Measurements from ENCODE around the gene PAPOLB.

The PAPOLB gene

DNA sequence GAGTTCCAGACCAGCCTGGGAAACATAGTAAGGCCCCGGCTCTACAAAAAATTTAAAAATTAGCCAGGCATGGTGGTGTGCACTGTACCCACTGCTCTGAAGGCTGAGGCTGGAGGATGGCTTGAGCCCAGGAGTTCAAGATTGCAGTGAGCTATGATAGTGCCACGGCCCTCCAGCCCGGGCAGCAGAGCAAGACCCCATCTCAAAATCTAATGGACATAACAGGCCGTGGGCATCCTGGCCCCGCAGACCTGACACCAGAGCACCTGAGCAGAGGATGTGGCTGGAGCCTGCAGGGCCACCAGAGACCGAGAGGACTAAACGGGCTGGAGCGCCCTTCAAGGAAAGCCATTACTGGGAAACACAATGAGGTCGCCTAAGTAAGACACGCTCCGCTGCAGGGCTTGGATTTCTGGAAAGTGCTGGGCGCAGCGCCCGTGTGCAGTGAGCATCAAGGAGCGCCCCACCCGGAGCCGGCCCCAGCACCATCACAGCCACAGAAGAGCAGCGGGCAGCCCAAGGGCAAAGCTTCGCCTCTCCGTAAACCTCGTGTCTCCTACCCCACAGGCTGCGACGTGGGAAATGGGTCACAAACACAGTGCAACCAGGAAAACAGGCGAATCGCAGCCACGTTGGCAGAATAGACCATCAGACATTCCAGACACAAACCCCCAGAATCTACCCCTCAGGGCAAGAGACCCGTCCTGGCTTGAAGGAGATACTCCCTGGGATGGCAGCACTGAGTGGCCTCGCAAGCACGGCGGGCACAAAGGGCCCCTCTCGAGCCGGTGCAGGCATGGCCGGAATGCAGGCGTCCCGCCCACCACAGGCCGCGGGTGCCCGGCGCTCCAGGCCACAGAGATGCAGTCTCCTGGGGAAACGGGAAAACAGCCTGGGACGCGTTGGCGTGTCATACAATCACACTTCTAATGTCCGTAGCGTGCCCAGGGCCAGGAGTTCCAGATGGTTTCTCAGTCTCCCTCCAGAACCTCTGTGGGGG, 16.8 kb upstream of the PAPOLB start:
- DNase-seq, result peak in 9 of 56 donors; percentile 11 to 47 (median 31)

DNA sequence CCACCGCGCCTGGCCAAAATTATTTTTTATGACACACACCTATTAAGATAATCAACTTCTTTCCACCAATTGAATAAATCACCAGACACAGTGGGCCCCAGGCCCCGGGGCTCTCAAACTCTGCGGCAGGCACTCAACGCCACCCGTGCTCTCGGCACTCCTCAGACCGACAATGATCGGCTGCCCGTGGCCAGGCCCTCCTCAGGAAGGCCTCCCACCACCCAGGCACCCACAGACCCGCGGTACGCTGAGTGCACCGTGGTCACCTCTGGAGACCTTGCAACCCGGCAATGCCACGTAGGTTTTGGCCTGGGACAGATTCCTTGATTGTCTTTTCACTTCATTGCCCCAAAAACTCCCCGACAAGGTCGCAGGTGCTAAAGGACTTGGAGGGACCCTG, 14.8 kb upstream of the PAPOLB start:
- DNase-seq, result no peak

DNA sequence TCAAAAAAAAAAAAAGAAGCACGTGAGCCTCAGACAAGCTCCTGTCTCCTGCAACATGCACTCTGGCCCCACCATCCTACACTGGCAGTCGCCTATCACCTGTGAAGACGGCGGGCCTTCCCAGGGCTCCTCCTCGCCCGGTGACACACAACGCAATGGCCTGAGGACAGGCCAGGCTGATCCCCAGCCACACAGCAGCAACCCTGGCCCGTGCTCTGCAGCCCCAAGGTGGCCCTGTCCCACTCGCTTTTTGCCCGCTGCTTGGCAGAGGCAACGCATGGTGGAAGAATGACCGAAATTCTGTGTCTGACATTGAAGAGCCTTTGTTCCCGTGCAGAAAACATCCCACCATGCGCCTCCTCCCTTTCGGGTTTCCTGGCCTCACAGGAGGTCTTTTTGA, 13.6 kb upstream of the PAPOLB start:
- DNase-seq, result no peak

DNA sequence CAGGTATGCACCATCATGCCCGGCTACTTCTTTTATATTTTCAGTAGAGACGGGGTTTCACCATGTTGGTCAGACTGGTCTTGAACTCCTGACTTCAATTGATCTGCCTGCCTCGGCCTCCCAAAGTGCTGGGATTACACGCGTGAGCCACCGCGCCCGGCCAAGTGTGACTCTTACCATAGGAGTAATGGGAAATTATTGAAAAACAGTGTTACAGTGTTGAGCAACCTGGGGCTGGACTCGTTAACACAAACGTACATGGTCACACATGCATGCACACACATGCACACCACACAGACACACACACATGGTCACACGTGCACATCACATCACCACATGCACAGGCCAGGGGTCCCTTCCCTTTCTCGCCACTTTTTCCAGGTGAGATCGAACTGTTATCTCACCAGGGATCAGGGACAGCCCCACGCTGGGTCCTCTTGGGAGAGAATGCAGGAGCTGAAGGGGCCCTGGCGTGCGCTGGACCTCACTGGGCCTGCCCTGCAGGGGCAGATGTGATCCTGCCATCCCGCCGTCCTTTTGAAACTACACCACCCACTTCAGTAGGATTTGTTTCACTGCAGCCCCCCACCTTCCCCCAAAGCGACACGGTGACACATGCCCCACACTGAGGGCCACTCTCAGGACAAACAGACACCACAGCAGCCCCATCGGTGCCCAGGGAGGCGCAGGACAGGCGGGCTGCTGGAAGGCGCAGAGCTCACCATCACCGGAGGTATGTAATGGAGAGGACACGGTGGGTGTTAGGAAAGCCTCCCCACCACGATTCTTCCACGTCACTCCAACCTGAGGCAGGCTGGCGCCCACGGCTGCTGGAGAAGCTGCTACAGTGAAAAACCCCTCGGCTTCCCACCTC, 11.5 kb upstream of the PAPOLB start:
- DNase-seq, result no peak

DNA sequence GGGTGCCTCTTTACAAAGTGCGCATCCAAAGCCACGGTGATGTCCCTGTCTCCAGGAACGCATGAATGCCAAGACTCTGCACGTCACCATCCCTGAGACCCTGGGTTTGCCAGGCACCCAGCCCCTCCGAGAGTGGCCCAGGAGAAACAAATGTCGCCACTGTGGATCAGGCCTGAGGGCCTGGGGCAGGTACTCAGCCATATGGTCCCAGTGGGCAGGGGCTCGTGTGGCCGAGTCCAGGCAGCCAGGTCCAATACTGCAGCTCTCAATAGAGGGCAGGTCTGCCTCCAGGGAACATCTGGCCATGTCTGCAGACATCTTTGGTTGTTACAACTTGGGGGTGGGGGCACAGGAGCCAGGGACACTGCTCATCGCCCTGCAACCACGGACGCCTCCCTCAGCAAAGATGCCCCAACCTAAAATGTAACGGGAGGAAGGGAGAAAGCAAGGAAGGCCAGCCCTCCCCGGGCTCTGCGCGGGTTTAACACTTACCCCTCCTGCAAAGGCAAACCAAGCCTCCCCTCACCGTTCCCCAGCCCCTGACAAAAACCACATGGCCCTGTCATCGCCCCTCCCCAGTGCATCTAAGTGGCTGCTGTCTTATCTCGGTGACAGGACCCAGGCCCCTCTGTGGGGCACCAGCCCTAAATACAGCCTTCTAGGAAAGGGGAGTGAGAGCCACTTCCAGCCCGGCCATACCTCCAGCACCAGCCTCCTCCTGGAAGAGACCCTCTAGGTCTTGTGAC, 10.3 kb upstream of the PAPOLB start:
- DNase-seq, result no peak

DNA sequence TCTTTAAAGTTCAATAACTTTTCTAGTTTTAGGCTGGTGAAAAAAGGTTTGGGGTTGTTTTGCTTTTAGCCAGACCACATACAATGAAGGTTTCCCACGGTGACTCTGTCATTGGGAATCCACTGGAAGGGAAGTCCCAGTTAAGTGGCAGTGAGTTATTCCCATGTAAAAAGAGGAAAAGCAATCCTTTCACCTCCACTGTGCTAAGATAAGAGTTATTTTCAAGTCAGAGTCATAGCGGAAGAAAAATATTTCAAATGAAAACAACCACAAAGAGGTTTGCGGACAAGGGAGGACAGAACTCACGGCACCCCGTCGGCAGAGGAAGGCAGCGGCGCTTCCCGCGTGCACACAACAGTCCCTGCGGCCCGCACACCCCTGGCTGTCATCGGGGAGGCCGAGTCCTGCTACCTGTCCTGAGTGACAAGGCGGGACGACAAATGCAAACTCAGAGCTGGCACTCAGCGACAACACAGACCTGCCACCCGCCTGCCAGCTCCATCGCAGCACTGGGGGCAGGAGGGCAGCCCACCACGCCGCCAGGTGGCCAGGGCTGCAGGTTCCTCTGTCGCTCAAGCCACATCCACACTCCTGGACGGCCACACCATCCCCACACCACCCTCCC, 9.3 kb upstream of the PAPOLB start:
- DNase-seq, result no peak

DNA sequence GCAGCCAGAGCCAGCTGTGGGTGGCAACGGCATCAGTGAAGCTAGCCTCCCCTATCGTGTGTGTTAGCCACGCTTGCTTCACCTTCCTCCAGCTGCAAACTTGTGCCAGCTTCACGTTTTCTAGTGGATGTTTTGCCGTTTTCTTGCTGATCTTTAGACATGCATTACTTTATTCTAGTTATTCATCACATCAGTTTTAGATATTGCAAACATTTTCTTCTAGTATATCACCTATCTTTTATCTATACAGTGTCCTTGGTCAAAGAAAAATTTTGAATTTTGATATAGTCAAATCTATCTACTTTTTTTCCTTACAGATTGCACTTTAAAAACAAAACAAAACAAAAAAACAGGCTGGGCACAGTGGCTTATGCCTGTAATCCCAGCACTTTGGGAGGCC, 6.7 kb upstream of the PAPOLB start:
- no peak for DNase-seq

DNA sequence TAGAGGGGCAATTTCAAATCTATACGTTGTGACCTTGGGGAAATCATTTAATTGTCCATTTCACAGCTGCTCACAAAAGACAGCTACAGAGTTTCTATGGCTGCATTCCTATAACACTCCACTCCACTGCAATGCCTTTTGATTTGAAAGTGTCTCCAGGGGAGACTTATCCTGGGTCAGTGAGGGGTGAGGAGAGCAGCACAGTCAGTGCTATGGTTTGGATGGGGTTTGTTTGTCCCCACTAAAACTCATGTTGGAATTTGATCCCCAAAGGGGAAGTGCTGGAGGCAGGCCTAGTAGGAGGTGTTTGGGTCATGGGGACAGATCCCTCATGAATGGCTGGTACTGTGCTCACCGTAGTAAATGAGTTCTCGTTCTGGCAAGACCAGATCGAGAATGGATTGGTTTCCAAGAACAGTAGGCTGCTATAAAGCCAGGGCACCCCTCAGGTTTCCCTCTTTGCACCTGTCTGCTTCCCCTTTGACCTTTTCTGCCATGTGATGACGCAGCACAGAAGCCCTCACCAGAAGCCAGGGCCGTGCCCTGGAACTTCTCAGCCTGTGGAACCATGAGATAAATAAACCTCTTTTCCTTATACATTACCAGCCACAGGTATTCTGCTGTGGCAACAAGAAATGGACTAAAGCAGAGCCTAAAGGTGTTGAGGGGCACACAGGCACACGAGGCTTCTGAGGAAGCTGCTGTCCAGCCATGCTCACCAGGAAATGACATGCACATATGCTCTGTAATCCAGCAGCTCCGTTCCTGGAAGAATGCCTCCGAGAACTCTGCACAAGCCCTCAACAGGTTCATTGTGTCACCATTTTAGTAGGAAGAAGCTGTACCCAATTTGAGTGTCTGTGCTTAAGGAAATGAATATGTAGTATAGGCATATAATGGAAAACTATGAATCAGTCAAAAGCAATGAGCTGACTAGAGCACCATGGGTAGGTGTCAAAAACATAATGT, 5.0 kb upstream of the PAPOLB start:
- no peak for DNase-seq

DNA sequence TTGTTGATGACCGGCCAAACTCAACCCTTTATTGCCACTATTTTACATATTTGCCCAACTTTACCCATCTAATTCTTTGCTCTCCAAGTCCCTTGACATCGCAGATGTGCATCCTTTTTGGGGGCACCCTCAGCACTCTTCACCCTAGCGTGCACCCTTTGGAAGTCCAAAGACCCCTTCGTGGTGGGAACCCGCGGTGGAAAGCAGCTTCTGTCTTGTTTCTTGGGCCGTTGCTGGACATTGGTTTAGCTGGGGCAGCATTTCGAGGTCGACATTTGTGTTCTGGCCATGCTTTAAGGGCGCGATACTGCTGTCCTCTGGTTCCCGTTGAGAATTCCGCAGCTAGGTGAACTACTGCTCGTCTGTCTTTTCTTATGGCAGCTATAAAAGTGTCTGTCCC, 326 bp upstream of the PAPOLB start:
- no peak for DNase-seq

DNA sequence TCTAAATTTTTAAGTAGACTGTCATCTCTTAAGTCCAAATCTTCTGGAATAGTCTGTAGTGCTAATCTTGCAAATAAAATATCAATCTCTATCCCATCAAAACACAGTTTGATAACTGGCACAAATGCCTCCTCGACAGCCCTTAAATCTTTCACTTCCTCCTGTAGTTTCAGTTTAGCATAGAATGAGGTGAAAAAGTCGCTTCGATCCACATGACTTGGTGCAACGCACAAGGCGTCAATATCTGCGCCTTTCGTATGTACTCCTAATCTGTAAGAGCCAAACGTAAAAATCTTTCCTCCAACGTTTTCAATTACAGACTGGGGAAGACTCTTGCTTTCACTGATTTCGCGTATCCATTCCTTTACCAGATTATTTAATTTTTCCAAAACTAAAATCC, 603 bp downstream of the PAPOLB start:
- DNase-seq, result no peak

DNA sequence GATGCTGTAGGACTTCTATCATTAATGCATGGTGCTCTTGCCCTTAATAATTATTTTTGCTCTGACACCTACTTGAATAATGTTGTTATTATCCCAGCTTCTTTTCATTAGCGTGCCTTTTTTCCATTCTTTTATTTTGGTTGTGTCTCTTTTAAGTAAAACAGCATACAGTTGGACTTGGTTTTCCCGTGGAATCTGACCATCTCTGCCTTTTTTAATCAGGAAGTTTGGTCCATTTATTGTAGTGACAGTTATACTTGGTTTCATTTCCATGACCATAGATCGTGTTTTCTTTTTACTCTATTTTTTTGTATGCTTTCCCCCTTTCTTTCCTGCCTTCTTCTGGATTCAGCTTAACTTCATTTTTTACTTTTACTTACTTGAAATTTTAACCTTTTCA, 4.6 kb downstream of the PAPOLB start:
- no peak for DNase-seq

DNA sequence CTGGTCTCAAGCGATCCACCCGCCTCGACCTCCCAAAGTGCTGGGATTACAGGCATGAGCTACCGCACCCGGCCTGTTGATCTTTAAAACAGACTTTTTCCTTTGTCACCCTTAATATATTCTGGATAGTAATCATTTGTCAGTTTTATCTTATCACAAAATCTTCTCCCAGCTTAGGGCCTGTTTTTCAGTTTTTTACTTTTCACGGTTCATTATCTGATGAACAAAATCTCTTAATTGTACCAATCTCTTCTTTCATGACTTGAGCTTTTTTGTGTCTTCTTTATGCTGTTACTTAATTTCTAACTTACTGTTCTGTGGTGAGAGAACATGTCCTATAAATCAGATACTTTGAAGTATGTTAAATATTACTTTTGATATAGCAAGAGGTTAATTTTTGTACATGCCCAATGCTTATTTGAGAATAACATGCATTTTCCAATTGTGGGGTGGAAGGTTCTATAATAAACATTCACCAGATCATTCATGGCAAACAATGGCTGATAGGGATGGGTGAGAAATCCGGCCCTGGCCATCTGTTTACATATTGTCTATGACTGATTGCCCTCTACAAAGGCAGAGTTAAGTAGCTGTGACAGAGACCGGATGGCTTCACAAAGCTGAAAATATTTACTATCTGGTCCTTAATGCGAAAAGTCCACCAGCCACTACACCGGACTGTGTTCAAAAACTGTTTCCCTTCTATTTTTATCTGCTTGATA, 5.3 kb downstream of the PAPOLB start:
- DNase-seq, result no peak

DNA sequence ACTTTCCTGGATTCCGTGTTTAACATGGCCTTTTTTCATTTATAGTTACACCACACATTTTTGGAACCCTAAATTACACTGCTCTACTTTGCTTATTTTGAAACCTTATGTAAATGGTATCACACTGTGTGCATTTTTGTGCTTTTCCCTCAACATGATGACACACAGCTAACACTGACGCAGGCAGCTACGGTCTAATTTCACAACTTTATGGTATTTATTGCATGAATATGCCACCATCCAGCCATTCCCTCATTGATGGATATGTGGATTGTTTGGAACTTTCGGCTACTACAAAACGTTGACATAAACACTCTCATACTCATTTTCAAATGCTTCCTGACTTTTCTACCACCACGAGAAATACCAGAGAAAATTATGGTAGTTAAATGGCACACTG, 6.9 kb downstream of the PAPOLB start:
- DNase-seq, result no peak

DNA sequence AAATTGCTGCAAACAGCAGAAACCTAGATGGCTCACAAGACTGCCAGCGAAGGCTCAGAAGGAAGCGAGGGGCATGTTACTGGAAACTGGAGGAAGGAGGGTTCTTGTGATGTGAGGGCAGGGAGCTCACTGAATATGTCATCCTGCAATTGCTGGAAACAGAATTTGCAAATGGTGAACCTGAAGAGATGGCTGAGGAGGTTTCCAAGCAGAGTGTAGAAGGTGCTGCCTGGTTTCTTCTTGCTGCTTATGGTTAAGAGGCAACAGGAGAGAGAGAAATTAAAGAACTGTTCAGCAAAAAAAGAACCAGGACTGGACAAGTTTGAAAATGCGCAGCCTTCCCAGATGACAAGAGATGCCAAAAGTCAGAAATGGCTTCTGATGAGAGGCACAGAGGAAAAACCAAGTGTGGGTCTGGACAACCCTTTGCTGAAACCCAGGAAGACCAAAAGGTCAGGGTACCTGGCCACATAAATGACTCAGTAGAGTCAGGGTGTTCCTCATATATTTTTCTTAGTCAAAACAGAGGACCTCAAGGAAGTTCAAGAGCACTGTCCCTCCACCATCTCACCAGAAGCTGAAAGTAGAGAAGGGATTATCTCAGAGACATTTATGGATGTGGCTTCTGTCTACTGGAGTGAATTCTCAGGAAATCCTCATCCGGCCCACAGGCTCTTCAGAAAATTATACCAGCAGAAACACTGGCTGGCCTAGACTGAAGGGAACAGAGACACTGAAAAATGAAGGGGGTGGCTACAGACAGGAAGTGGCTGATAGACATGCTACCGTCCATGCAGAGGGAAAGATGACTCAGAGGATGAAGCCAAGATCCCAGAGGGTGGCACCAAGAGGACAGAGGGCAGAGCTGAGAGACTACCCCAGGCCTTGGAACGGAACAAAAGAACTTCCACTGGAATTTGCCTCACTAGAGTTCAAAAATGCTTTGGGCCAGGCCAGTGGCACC, 10.1 kb downstream of the PAPOLB start:
- no peak for DNase-seq

DNA sequence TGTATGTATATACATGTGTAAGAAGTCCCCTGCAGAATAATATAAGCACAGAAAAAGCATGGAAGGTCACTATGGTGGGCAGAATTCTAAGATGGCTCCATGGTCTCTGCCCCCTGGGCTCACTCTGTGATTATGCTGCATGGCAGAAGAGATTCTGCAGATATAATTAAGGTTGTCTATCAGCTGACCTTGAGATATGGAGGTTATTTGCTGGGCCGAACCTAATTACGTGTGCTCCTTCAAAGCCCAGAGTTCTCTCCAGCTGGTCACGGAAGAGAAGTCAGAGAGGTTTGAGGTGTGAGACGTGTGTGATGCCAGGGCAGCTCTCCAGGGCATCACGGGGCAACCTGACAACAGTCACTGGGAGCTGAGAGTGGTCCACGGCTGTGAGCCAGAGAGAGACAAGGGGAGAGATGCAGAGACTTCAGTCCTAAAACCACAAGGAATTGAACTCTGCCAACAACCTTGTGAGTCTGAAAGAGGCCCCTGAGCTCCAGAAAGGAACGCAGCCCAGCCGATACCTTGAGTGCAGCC, 11.5 kb downstream of the PAPOLB start:
- DNase-seq, result no peak

DNA sequence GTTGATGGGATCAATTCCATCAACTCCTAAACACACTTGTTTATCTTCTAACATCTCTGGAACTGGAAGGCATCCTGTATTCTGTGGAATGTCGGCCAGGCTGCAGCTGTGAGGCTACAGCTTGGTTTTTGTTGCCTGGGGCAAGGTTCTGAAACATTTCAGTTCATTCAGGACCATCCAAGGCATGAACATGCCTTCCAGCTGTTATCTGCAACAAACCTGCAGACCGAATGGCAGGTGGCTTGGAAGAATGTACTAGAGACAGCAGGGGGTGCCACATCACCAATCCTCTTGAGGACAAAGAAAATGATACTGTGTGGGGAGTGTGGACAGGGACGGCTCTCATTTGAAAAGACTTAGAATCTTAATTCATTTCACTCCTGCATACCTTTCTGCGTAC, 12.4 kb downstream of the PAPOLB start:
- peak in 14 of 56 donors; percentile 6 to 47 (median 17) for DNase-seq

DNA sequence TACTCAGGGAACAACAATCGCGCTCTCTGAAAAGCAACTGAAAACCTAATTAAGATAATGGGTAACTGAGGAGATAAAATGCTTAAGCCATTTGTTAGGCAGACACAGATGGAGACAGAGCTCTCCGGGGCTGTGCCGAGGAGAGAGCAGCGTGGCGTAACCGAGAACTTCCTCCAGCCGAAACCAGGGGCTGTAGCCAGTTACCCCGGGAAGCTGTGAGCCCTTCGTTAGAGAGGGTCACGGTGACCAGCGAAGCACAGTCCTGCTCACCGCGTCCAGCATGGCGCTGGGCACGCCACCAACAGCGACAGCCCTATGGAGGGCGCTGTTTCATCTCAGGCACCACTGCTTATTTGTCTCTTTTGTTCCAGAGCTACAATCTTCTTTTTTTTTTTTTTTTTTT, 16.1 kb downstream of the PAPOLB start:
- peak in 24 of 56 donors; percentile 6 to 66 (median 33) for DNase-seq
